ENCODE results near the gene SPPL2B. TPM values are rescaled to one million over a fixed set of nuclear protein-coding genes. Genes with fewer than 3 reads are reported as not detected.

The SPPL2B gene
- total RNA-seq, 1 experiment from 2014 or later: 56.0 TPM

- Mint-ChIP-seq H3K27me3 (ENCODE audit: unreplicated experiment) (no peaks in the 10 kb centered on the region), H3K4me1 (ENCODE audit: low read depth, unreplicated experiment) (peaks cover 22% of the 10 kb centered on the region), H3K27ac (ENCODE audit: unreplicated experiment) (no peak overlapping the region), H3K9me3 (ENCODE audit: low read depth, unreplicated experiment) (no peaks in the 10 kb centered on the region), H3K36me3 (ENCODE audit: insufficient read depth, unreplicated experiment) (peaks cover 19% of the 10 kb centered on the region), H3K4me3 (ENCODE audit: low read depth, unreplicated experiment) (no peak overlapping the region)
- CTCF ChIA-PET: no interaction called here
- BruUV-seq (replicated peaks): no TSS peak
- no peak for TF ChIP-seq CTCF (IDR thresholded peaks at IDR 0.05; ENCODE audit: unreplicated experiment)
- intact Hi-C loops (cut with micrococcal nuclease; ENCODE audit: unreplicated experiment): no loop called here
- DNase-seq: no peak
Measured at GRCh38 chr19:2334426-2334825, 5.9 kb downstream of the SPPL2B start.

DNA sequence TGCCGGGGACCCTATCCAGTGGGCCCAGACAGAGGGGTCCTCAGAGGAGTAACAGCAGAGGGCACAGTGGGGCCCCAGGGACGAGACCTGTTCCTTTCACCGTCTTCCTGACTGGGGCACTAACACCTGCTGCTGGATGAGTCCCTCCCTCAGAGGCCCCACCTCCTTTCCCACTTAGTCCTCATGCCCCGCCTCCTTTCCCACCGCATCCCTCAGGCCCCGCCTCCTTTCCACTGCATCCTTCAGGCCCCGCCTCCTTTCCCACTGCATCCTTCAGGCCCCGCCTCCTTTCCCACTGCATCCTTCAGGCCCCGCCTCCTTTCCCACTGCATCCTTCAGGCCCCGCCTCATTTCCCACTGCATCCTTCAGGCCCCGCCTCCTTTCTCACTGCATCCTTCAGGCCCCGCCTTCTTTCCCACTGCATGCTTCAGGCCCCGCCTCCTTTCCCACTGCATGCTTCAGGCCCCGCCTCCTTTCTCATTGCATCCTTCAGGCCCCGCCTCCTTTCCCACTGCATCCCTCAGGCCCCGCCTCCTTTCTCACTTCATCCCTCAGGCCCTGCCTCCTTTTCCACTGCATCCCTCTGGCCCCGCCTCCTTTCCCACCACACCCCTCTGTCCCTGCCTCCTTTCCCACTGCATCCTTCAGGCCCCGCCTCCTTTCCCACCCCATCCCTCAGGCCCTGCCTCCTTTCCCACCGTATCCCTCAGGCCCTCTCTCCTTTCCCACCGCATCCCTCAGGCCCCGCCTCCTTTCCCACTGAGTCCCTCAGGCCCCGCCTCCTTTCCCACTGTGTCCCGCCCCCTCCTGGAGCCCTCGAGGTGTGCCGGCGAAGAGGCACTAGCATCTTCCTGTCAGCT, 6.7 kb downstream of the SPPL2B start:
- Mint-ChIP-seq H3K27ac (ENCODE audit: unreplicated experiment) (no peak overlapping the region), H3K4me3 (ENCODE audit: low read depth, unreplicated experiment) (no peak overlapping the region), H3K4me1 (ENCODE audit: low read depth, unreplicated experiment) (peaks cover 14% of the 10 kb centered on the region), H3K27me3 (ENCODE audit: unreplicated experiment) (no peaks in the 10 kb centered on the region), H3K9me3 (ENCODE audit: low read depth, unreplicated experiment) (no peaks in the 10 kb centered on the region), H3K36me3 (ENCODE audit: insufficient read depth, unreplicated experiment) (peaks cover 12% of the 10 kb centered on the region)
- TF ChIP-seq CTCF (IDR thresholded peaks at IDR 0.05; ENCODE audit: unreplicated experiment): no peak
- no peak for DNase-seq
- intact Hi-C loops (cut with micrococcal nuclease; ENCODE audit: unreplicated experiment): no loop called here
- CTCF ChIA-PET: no interaction called here
- BruUV-seq (replicated peaks): no TSS peak

GRCh38 chr19:2335848-2336247, 7.4 kb downstream of the SPPL2B start:
- Mint-ChIP-seq H3K27ac (ENCODE audit: unreplicated experiment) (peak overlapping the region; percentile 26), H3K4me1 (ENCODE audit: low read depth, unreplicated experiment) (peaks cover 8% of the 10 kb centered on the region), H3K36me3 (ENCODE audit: insufficient read depth, unreplicated experiment) (peaks cover 7% of the 10 kb centered on the region), H3K27me3 (ENCODE audit: unreplicated experiment) (no peaks in the 10 kb centered on the region), H3K9me3 (ENCODE audit: low read depth, unreplicated experiment) (no peaks in the 10 kb centered on the region), H3K4me3 (ENCODE audit: low read depth, unreplicated experiment) (no peak overlapping the region)
- intact Hi-C loops (cut with micrococcal nuclease; ENCODE audit: unreplicated experiment): no loop called here
- BruUV-seq (replicated peaks): no TSS peak
- no peak for TF ChIP-seq CTCF (IDR thresholded peaks at IDR 0.05; ENCODE audit: unreplicated experiment)
- CTCF ChIA-PET: no interaction called here
- DNase-seq: no peak

GRCh38 chr19:2336528-2337328, 8.2 kb downstream of the SPPL2B start:
- DNase-seq: no peak

More at GRCh38 chr19:2336528-2337328, 8.2 kb downstream of the SPPL2B start:
- CTCF ChIA-PET: no interaction called here
- Mint-ChIP-seq H3K9me3 (ENCODE audit: low read depth, unreplicated experiment) (no peaks in the 10 kb centered on the region), H3K36me3 (ENCODE audit: insufficient read depth, unreplicated experiment) (peaks cover 7% of the 10 kb centered on the region), H3K4me3 (ENCODE audit: low read depth, unreplicated experiment) (no peak overlapping the region), H3K27me3 (ENCODE audit: unreplicated experiment) (no peaks in the 10 kb centered on the region), H3K27ac (ENCODE audit: unreplicated experiment) (peak overlapping the region; percentile 26), H3K4me1 (ENCODE audit: low read depth, unreplicated experiment) (peaks cover 6% of the 10 kb centered on the region)
- TF ChIP-seq CTCF (IDR thresholded peaks at IDR 0.05; ENCODE audit: unreplicated experiment): no peak
- intact Hi-C loops (cut with micrococcal nuclease; ENCODE audit: unreplicated experiment): no loop called here
- BruUV-seq (replicated peaks): no TSS peak
